AG04449 (cell line): ENCODE results near the gene NEUROG1.

Experiments
- CTCF ChIA-PET: fragments of 350-600 bp; formaldehyde crosslinking; extraction: SDS; loops from one replicate; lab custom pipeline; 2021; ENCODE audit warnings: antibody characterized with exemption; lab: Yijun Ruan, JAX
- POLR2A ChIA-PET: fragments of 400-600, 350-600 bp; formaldehyde crosslinking; extraction: SDS; loops from one replicate; lab custom pipeline; 2020; ENCODE audit warnings: antibody characterized with exemption, inconsistent platforms; lab: Yijun Ruan, JAX
- DNase-seq: peaks from one replicate; pipeline ENCODE4 v3.0.0-alpha.2; 2010; ENCODE audit warnings: low read depth, low spot score
- H3K4me3 ChIP-seq: 2 replicates; pipeline ENCODE4 v1.5.1; 2011; ENCODE audit warnings: low read depth, mild to moderate bottlenecking, control low read depth, low read length
- TF ChIP-seq, protein P1 (sequence below): IDR thresholded peaks from one replicate; pipeline ENCODE4 v1.5.1; 2011; ENCODE audit warnings: mild to moderate bottlenecking, moderate library complexity, low read length, control low read depth, inconsistent platforms; ENCODE audit not compliant: insufficient read depth; ENCODE audit errors: missing control alignments

NEUROG1 gene

DNA sequence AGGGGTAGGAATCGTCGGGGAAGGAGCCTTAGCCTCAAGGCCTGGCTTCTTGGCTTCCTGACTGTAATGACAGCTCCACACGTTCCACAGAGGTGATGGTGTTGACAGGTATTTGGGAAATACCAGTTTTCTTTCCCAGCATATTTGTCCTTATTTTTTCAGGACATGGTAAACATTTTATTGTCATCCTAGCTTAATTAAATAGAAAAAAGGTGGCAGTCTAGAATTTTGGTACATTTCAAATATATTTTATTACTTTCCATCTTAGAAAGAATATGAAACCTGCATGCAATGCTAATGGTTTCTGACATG lies 34.6 kb upstream of the NEUROG1 start:
- no peak for DNase-seq
- TF ChIP-seq, protein P1, sequence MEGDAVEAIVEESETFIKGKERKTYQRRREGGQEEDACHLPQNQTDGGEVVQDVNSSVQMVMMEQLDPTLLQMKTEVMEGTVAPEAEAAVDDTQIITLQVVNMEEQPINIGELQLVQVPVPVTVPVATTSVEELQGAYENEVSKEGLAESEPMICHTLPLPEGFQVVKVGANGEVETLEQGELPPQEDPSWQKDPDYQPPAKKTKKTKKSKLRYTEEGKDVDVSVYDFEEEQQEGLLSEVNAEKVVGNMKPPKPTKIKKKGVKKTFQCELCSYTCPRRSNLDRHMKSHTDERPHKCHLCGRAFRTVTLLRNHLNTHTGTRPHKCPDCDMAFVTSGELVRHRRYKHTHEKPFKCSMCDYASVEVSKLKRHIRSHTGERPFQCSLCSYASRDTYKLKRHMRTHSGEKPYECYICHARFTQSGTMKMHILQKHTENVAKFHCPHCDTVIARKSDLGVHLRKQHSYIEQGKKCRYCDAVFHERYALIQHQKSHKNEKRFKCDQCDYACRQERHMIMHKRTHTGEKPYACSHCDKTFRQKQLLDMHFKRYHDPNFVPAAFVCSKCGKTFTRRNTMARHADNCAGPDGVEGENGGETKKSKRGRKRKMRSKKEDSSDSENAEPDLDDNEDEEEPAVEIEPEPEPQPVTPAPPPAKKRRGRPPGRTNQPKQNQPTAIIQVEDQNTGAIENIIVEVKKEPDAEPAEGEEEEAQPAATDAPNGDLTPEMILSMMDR, result no peak
- no peak overlapping the region for H3K4me3 ChIP-seq
- POLR2A ChIA-PET, result no interaction called here
- CTCF ChIA-PET, result interaction anchor here (1.6 to 35.6 kb wide), 6 partner anchors 9 to 261 kb away, joined by 3 to 2422 read pairs (median 222); partner anchors contain the start of genes CXCL14, DCANP1, SLC25A48 and TIFAB

DNA sequence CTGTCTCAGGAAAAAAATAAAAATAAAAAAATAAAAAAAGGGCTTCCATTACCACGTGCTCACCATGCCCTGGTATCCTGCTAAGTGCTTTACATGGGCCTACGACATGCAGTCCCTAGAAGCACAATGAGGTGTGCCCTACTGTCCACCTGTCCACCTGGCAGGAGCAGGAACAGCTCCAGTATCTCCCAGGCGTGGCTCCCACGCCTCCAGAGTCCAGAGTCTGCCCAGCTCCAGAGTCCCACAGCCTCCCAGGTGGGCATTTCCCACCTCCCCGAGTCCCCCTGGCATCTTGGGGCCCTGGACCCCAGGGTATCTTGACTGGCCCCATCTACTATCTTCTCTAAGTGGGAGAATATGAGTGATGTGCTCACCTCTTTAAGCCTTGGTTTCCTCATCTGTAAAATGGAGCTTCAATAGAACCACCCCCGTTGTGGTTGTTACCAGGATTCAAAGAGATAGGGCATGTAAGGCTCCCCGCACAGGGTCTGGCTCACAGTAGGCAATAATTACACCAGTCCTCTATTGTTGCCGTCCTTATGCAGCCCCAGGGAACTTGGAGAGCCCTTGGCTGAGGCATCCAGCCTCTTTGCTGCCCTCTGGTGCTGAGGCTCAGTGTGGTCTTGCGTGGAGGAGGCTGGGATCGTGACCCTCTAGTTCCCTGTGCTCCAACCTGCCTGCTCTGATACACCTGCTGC lies 34.1 kb upstream of the NEUROG1 start:
- no peak overlapping the region for H3K4me3 ChIP-seq
- DNase-seq, result no peak
- POLR2A ChIA-PET, result no interaction called here
- TF ChIP-seq, protein P1, result peak; percentile 79
- CTCF ChIA-PET, result interaction anchor here (1.6 to 35.6 kb wide), 6 partner anchors 10 to 262 kb away, joined by 3 to 2422 read pairs (median 222); partner anchors contain the start of genes CXCL14, DCANP1, SLC25A48 and TIFAB

DNA sequence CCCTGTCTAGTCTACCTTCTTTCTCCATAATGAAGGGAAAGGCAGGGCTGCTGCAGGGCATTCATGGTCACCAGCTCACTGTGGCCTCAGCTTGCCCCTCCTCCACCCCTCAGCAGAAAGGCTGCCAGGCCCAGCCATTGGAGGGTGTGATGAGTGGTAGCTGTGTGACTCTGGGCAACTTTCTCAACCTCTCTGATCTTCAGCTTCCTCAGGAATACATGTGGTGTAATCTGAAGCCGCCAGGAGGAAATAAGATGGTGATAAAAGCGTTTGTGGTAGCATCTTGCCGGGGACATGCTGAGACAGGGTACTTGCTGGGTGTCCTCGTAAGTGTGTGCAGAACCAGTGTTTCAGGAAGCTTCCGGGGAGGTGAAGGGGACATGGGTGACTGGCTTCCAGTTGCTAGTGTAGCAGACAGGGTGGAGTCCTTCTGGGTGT lies 33.2 kb upstream of the NEUROG1 start:
- no peak overlapping the region for H3K4me3 ChIP-seq
- POLR2A ChIA-PET, result no interaction called here
- CTCF ChIA-PET, result interaction anchor here (1.1 to 35.6 kb wide), 7 partner anchors 9 to 263 kb away, joined by 3 to 2422 read pairs (median 86); partner anchors contain the start of genes CXCL14, DCANP1, SLC25A48 and TIFAB
- TF ChIP-seq, protein P1, result no peak
- DNase-seq, result no peak

DNA sequence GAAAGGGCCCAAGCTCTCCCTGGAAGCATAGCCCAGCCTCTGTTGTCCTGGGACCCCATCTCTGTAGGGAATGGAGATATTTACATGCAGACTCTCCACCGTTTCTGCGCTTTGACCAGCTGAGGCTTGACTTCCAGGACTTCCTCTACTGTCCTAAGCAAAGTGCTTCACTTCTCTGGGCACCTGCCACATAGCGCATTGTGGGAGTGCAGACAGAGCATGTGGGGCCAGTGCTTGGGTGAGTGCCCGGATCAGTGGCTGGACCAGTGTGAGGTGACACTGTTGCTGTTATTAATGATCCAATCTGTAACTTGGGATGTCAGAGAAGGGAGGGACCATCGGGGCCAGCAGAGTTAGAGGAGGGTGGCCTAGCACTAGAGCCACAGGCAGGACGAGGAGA lies 32.5 kb upstream of the NEUROG1 start:
- POLR2A ChIA-PET, result no interaction called here

DNA sequence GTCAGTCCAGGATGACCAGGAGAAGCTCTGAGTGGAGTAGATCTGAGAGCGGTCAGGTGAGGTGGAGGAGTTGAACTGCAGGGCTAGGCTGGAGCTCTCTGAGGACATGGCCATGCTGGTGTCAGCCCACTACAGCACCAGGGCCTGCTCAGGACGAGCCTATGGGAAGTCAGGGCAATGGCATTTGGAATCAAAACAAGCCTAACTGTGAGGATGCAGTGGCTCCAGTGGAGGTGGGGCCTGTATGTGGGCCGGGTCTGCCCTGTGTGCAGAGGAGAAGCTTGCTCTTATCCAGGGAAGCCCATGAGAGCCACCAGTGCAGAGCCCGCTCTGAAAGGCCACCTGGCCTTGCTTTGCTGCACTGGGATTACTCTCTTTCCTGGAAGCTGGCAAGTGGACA lies 31.9 kb upstream of the NEUROG1 start:
- DNase-seq, result no peak
- TF ChIP-seq, protein P1, result no peak
- CTCF ChIA-PET, result interaction anchor here (0.7 to 35.6 kb wide), 10 partner anchors 8 to 264 kb away, joined by 3 to 2422 read pairs (median 60); partner anchors contain the start of genes CXCL14, DCANP1, SLC25A48 and TIFAB
- POLR2A ChIA-PET, result no interaction called here
- H3K4me3 ChIP-seq, result no peak overlapping the region

More for the DNA sequence above, 32.5 kb upstream of the NEUROG1 start:
- H3K4me3 ChIP-seq, result no peak overlapping the region
- CTCF ChIA-PET, result interaction anchor here (0.6 to 35.6 kb wide), 11 partner anchors 8 to 841 kb away, joined by 3 to 2422 read pairs (median 35); partner anchors contain the start of genes CXCL14, DCANP1, SLC25A48 and TIFAB
- no peak for DNase-seq
- TF ChIP-seq, protein P1, result no peak
